Parathyroid adenoma (tissue), 2 donors: ENCODE results near the gene LMTK3.
A peak's percentile ranks its signal among the peaks of the same experiment; 100 is the strongest.
"Not testable (repeated sequence)": the region's sequence is repeated elsewhere in the genome, so short reads cannot be mapped to it uniquely, and the experiment has no call there.

ENCODE experiments used
- H2AFZ ChIP-seq: fragments of 300-600 bp; sonication (generic); one replicate; pipeline ENCODE4 v1.7.0; 2017; ENCODE audit warnings: antibody characterized with exemption, mild to moderate bottlenecking
- H3K27ac ChIP-seq: fragments of 300-600 bp; sonication (generic); one replicate; pipeline ENCODE4 v1.7.0; 2017
- H3K27me3 ChIP-seq: fragments of 300-600 bp; sonication (generic); one replicate; pipeline ENCODE4 v1.7.0; 2017; ENCODE audit warnings: low read length; ENCODE audit not compliant: control insufficient read depth, insufficient read depth
- H3K36me3 ChIP-seq: fragments of 300-600 bp; sonication (generic); one replicate; pipeline ENCODE4 v1.7.0; 2017; ENCODE audit warnings: low read length; ENCODE audit not compliant: control insufficient read depth, insufficient read depth
- H3K4me1 ChIP-seq: fragments of 300-600 bp; sonication (generic); one replicate; pipeline ENCODE4 v1.7.0; 2017; ENCODE audit warnings: control low read depth
- H3K4me2 ChIP-seq: fragments of 300-600 bp; sonication (generic); one replicate; pipeline ENCODE4 v1.7.0; 2017; ENCODE audit warnings: low read length
- H3K4me3 ChIP-seq: fragments of 300-600 bp; sonication (generic); one replicate; pipeline ENCODE4 v1.7.0; 2017; ENCODE audit warnings: low read depth, low read length
- H3K79me2 ChIP-seq: fragments of 300-600 bp; sonication (generic); one replicate; pipeline ENCODE4 v1.7.0; 2017; ENCODE audit warnings: control low read depth
- H3K9ac ChIP-seq: fragments of 300-600 bp; sonication (generic); one replicate; pipeline ENCODE4 v1.7.0; 2017; ENCODE audit warnings: mild to moderate bottlenecking
- H3K9me3 ChIP-seq: fragments of 300-600 bp; sonication (generic); one replicate; pipeline ENCODE4 v1.7.0; 2017; ENCODE audit warnings: low read length; ENCODE audit not compliant: control insufficient read depth
- TF ChIP-seq, protein P1 (sequence below): fragments of 300-600 bp; sonication (generic); IDR thresholded peaks from one replicate; pipeline ENCODE4 v1.7.0; 2017; ENCODE audit warnings: antibody characterized with exemption, mild to moderate bottlenecking
- donor health status: primary hyperparathyroidism.

The LMTK3 gene

DNA sequence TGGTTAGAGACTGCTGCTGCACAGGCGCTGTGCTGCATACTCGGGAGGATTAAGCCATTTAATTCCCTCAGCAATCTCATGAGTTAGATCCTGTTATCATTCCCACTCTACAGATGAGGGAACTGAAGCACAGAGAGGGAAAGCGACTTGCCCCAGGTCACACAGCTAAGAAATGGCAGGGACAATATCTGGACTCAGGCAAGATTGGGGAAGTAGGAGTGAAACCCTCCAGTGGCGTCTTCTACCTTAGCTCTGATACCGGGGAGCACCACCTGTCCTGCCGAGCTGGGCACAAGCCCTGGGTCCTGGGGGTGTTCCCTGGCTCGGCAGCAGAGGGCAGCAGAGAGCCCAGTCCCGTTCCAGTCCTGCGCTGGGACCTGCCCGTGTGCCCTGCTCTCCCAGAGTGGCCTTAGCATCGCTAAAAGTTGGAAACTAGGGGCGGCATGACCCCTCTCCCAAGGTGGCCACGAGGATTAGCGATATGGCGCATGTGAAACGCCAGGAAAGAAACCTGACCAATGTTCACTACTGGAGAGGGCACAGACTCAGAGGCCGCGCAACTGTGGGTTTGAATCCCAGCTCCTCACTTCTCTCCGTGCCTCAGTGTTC lies 21.9 kb downstream of the LMTK3 start:
- peaks cover 9% of the 10 kb centered on the region for H3K4me1 ChIP-seq
- H3K4me3 ChIP-seq, result no peak overlapping the region
- H3K36me3 ChIP-seq, result no peaks in the 10 kb centered on the region
- H3K9ac ChIP-seq, result no peak overlapping the region
- no peaks in the 10 kb centered on the region for H3K27me3 ChIP-seq
- no peak overlapping the region for H3K4me2 ChIP-seq
- no peaks in the 10 kb centered on the region for H3K9me3 ChIP-seq
- H3K79me2 ChIP-seq, result no peaks in the 10 kb centered on the region
- TF ChIP-seq, protein P1, sequence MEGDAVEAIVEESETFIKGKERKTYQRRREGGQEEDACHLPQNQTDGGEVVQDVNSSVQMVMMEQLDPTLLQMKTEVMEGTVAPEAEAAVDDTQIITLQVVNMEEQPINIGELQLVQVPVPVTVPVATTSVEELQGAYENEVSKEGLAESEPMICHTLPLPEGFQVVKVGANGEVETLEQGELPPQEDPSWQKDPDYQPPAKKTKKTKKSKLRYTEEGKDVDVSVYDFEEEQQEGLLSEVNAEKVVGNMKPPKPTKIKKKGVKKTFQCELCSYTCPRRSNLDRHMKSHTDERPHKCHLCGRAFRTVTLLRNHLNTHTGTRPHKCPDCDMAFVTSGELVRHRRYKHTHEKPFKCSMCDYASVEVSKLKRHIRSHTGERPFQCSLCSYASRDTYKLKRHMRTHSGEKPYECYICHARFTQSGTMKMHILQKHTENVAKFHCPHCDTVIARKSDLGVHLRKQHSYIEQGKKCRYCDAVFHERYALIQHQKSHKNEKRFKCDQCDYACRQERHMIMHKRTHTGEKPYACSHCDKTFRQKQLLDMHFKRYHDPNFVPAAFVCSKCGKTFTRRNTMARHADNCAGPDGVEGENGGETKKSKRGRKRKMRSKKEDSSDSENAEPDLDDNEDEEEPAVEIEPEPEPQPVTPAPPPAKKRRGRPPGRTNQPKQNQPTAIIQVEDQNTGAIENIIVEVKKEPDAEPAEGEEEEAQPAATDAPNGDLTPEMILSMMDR, result peak; percentile 94
- no peak overlapping the region for H2AFZ ChIP-seq
- no peak overlapping the region for H3K27ac ChIP-seq

- not testable (repeated sequence) for H3K27me3 ChIP-seq, H3K36me3 ChIP-seq, H2AFZ ChIP-seq, H3K4me1 ChIP-seq, H3K9me3 ChIP-seq, H3K4me2 ChIP-seq, H3K4me3 ChIP-seq, H3K9ac ChIP-seq, H3K79me2 ChIP-seq
- peak overlapping the region; percentile 40 for H3K27ac ChIP-seq
Observed at GRCh38 chr19:48488478-48488877, 23.2 kb downstream of the LMTK3 start.

GRCh38 chr19:48487948-48488347 lies 23.7 kb downstream of the LMTK3 start:
- no peaks in the 10 kb centered on the region for H3K36me3 ChIP-seq
- no peak overlapping the region for H3K4me3 ChIP-seq
- H3K4me2 ChIP-seq, result peak overlapping the region; percentile 50
- TF ChIP-seq, protein P1, result no peak
- peaks cover 9% of the 10 kb centered on the region for H3K4me1 ChIP-seq
- H3K27ac ChIP-seq, result peak overlapping the region; percentile 40
- no peak overlapping the region for H3K9ac ChIP-seq
- no peak overlapping the region for H2AFZ ChIP-seq
- H3K27me3 ChIP-seq, result no peaks in the 10 kb centered on the region
- no peaks in the 10 kb centered on the region for H3K9me3 ChIP-seq
- no peaks in the 10 kb centered on the region for H3K79me2 ChIP-seq

- H2AFZ ChIP-seq, result no peak overlapping the region
- H3K4me1 ChIP-seq, result peaks cover 9% of the 10 kb centered on the region
- peak overlapping the region; percentile 50 for H3K4me2 ChIP-seq
- H3K27ac ChIP-seq, result no peak overlapping the region
- no peaks in the 10 kb centered on the region for H3K9me3 ChIP-seq
- no peak overlapping the region for H3K9ac ChIP-seq
- no peaks in the 10 kb centered on the region for H3K36me3 ChIP-seq
- TF ChIP-seq, protein P1, result no peak
- no peaks in the 10 kb centered on the region for H3K79me2 ChIP-seq
- H3K27me3 ChIP-seq, result no peaks in the 10 kb centered on the region
- H3K4me3 ChIP-seq, result no peak overlapping the region
Observed at GRCh38 chr19:48487544-48487943, 24.1 kb downstream of the LMTK3 start.

DNA sequence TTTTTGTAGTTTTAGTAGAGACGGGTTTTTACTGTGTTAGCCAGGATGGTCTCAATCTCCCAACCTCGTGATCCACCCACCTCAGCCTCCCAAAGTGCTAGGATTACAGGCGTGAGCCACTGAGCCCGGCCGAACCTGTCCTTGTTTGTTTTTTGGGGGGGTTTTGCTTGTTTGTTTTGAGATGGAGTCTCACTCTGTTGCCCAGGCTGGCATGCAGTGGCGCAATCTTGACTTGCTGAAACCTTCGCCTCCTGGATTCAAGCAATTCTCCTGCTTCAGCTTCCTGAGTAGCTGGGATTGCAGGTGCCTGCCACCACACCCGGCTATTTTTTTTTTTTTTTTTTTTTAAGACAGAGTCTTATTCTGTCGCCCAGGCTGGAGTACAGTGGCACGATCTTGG lies 24.9 kb downstream of the LMTK3 start:
- peaks cover 16% of the 10 kb centered on the region for H3K4me1 ChIP-seq
- H3K27me3 ChIP-seq, H3K27ac ChIP-seq, H3K9me3 ChIP-seq, H3K4me3 ChIP-seq, H3K79me2 ChIP-seq, H3K36me3 ChIP-seq, H3K9ac ChIP-seq, H2AFZ ChIP-seq, H3K4me2 ChIP-seq: not testable (repeated sequence)
